ENCODE data around the gene CXCR2.
"Not testable (repeated sequence)": the region's sequence is repeated elsewhere in the genome, so short reads cannot be mapped to it uniquely, and the experiment has no call there.

CXCR2 gene

GRCh38 chr2:218125626-218126080 is at the start of gene CXCR2:
Gene CXCR2 (plus strand): TSS chr2:218126028. CDS start chr2:218134802, 8,774 bp downstream.
- DNase-seq, result no peak

- DNase-seq, result no peak
Observed at GRCh38 chr2:218077464-218078216, 48.2 kb upstream of the CXCR2 start.

GRCh38 chr2:218079943-218080913 is 45.6 kb upstream of the CXCR2 start:
- DNase-seq, result no peak

GRCh38 chr2:218081063-218081462 is 44.8 kb upstream of the CXCR2 start:
- no peak for DNase-seq

- DNase-seq, result no peak
Observed at GRCh38 chr2:218081695-218082094, 44.1 kb upstream of the CXCR2 start.

- no peak for DNase-seq
Observed at GRCh38 chr2:218082586-218083351, 43.1 kb upstream of the CXCR2 start.

GRCh38 chr2:218083352-218083676 is 42.5 kb upstream of the CXCR2 start:
- DNase-seq, result no peak

GRCh38 chr2:218086478-218086877 is 39.4 kb upstream of the CXCR2 start:
- no peak for DNase-seq

GRCh38 chr2:218089259-218089658 is 36.6 kb upstream of the CXCR2 start:
- no peak for DNase-seq

GRCh38 chr2:218091746-218092145 is 34.1 kb upstream of the CXCR2 start:
- no peak for DNase-seq

- DNase-seq, result no peak
Observed at GRCh38 chr2:218093879-218094278, 31.9 kb upstream of the CXCR2 start.

GRCh38 chr2:218095853-218096252 is 30.0 kb upstream of the CXCR2 start:
- no peak for DNase-seq

- no peak for DNase-seq
Observed at GRCh38 chr2:218097975-218098374, 27.9 kb upstream of the CXCR2 start.

GRCh38 chr2:218108834-218109233 is 17.0 kb upstream of the CXCR2 start:
- not testable (repeated sequence) for DNase-seq

- DNase-seq, result not testable (repeated sequence)
Observed at GRCh38 chr2:218121789-218122188, 4.0 kb upstream of the CXCR2 start.

- not testable (repeated sequence) for DNase-seq
Observed at GRCh38 chr2:218122286-218122685, 3.5 kb upstream of the CXCR2 start.

- no peak for DNase-seq
Observed at GRCh38 chr2:218123986-218124385, 1.8 kb upstream of the CXCR2 start.

GRCh38 chr2:218125095-218125494 is 733 bp upstream of the CXCR2 start:
- no peak for DNase-seq

GRCh38 chr2:218127929-218128455 is 2.2 kb downstream of the CXCR2 start:
- DNase-seq, result no peak

GRCh38 chr2:218128781-218129457 is 3.1 kb downstream of the CXCR2 start:
- no peak for DNase-seq

- no peak for DNase-seq
Observed at GRCh38 chr2:218129458-218130135, 3.8 kb downstream of the CXCR2 start.

- DNase-seq, result no peak
Observed at GRCh38 chr2:218130377-218130776, 4.5 kb downstream of the CXCR2 start.
